RPMI8226 (cell line): ENCODE data around the gene C12orf50.
"Not testable (repeated sequence)": the region's sequence is repeated elsewhere in the genome, so short reads cannot be mapped to it uniquely, and the experiment has no call there.

ENCODE experiments used
- DNase-seq: peaks from one replicate; pipeline ENCODE4 v3.0.0-alpha.2; 2015

C12orf50 gene, protein sequence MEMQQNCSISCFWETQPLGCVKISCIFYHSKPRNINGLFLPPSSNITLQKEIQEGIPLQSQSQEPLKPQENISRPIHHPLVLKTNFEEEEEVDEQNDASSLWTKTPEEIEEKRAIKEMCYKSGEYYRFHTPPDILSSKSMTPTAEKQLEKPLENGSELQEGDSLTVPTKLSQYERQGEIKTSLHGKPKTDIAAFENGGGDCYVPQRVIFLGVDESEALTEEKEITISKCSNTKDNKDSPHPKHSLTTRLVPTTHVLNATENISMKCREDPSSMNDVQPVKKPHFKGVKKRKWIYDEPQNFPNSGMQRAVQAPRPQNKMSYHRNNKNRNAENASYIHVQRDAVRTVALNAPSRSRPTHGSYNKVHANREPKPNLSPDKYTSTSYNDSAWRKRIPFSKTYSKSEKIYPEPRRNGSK

DNA sequence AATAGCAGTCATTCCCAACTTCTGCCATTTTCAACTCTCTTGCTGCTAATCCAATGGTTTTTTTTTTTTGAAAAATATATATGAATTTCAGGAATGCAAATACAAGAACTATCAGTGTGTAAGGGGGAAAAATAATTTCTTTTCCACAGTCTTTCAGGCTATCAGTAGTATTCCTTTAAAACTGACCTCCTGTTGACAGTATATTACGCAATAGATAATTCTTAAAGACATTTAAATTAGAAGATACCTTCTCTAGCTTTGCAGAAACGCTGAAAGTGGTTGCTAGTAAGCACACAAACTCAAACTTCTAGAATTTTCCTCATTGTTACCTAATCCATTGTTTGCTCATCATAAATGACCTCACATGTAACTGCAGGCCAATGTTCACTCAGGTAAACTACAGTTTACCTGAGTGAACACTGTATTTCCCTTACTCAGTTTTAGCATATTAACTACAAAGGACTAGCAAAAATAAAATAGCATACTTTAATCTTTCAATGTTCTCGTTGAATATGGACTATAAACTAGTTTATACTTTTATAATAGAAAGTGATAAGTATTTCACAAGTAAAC lies at the start of gene C12orf50:
Gene C12orf50 (minus strand): TSS at position 309 of the 573 bp plus-strand sequence. CDS start 2,439 bp downstream, outside the sequence.
- no peak for DNase-seq

DNA sequence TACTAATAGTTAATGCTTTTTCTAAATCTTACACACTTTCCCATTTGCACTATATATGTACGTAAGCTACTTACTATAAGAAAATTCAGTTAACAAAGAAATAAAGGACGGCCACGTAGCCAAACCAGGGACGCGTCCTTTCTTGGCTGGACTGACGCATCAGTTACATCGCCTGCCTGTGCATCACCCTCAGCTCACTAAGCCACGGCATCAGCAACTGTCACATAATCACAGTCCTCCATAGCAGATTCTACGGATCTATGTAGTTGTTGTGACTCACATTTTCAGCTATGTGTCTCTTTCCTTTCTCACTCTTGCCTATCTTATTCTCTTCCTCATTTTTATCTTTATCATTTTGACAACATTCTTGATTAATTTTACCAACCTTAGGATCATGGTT lies 38.1 kb upstream of the C12orf50 start:
- no peak for DNase-seq

GRCh38 chr12:88063375-88063774 lies 34.2 kb upstream of the C12orf50 start:
- DNase-seq, result no peak

DNA sequence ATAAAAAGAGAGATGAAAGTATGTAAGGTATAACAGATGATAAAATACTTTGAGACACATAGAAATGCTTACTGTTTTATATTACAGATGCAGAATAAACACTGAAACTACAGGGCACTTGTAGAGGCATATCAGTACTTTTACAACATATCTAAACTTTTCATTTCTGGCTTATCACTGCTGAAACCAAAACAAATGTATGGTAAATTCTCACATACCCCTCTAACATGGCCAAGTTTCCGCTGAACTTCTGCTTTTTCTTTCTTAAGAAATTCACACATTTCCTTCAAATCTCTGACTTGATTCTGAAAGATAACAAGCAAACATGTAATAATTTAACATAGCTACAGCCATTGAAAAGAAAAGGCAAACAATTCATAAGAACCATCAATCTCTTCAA lies 33.3 kb upstream of the C12orf50 start:
- DNase-seq, result no peak

DNA sequence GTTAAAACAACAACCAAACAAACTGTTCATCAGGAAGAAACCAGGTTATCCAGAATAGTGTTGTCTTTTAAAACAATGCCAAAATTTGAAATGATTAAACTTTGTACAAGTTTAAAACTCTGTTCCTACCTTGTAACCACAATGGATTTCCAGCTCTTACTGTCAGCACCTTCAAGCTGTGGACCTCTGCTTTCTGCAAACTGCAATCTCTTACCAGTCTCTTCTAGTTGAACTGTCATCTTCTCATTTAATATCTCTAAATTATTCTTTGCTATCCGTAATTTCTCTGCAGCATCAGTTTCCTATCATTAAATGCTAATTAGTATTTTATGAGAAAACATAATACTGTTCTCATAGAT lies 29.5 kb upstream of the C12orf50 start:
- no peak for DNase-seq

DNA sequence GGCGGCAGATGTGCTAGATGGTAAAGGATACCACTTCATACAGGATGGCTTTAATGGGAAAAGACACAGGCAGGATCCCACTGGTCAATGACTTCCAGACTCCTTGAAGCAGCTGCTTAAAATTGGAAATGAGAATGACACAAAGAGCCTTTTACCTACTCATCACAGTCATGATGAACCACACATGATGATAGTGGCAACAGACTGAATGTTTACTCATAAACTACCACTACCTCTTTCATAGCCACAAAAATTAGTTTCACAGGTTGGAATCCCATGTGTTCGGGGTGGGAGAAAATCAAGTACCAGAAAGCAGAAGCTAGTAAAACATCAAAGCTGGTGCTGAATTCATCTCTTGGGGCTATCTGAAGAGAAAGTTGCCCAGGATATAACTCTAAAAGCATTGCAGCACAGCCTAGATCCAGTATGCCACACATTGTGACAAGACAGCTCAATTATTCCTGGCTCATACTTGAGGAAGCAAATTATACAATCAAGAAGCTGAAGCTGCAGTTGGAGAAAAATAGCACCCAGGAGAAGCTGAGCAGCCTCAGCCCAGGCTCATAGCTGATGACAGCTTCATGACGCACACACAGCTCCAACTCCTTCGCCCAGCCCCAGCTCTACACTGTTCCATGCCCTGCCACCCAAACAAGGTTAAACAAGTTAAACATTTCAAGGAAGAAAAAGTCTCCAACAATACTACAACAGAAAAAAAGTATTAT lies 29.0 kb upstream of the C12orf50 start:
- no peak for DNase-seq

GRCh38 chr12:88056571-88056970 lies 27.4 kb upstream of the C12orf50 start:
- no peak for DNase-seq

GRCh38 chr12:88052686-88053085 lies 23.5 kb upstream of the C12orf50 start:
- peak; percentile 26 for DNase-seq

GRCh38 chr12:88044035-88044434 lies 14.8 kb upstream of the C12orf50 start:
- DNase-seq, result no peak

DNA sequence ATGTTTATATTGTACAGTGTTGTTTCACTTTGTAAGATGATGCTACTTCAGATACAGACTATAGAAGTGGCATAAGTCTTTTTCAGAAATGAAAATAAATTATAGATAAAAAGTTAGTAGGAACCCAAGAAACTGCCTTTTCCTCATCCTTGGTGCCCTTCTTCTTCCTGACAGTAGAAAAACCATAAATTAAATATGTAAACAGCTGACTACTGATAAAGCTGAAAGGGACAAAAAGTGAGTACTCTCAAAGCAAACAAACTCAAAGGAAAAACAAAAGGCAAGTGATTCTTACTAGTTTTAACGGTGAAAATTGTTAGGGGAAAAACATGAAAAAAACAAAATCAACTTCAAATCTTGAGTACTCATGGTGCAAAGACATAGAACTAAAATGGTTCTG lies 8.6 kb upstream of the C12orf50 start:
- no peak for DNase-seq

- peak; percentile 4 for DNase-seq
Observed at GRCh38 chr12:88036353-88036965, 7.3 kb upstream of the C12orf50 start.

DNA sequence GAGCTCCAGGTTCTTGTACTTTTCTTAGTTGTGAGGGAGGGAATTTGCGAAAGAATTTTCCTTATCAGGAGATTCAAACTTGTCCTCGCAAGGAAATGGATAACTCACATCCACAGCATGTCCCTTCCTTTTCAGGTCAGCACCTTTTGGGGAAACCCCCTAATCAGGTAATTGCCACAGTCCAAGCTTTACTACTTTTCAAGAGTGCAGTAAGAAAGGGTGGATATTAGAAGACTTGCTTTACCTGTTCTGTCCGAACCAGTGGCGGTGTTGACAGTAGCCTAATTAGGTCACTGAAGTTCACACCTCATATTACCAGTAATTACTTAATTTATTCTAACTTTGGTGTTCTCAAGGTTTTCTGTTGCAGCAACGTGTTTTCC lies 6.7 kb upstream of the C12orf50 start:
- peak; percentile 24 for DNase-seq

- DNase-seq, result peak; percentile 93
Observed at GRCh38 chr12:88035271-88035906, 6.2 kb upstream of the C12orf50 start.

DNA sequence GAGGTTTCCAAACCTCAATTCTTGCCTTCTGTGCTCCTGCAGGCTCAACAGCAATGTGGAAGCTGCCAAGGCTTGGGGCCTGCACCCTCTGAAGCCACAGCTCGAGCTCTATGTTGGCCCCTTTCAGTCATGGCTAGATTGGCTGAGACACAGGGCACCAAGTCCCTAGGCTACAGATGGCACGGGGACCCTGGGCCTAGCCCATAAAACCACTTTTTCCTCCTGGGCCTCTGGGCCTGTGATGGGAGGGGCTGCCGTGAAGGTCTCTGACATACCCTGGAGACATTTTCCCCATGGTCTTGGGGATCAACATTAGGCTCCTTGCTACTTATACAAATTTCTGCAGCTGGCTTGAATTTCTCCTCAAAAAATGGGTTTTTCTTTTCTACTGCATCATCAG lies 2.0 kb upstream of the C12orf50 start:
- not testable (repeated sequence) for DNase-seq

DNA sequence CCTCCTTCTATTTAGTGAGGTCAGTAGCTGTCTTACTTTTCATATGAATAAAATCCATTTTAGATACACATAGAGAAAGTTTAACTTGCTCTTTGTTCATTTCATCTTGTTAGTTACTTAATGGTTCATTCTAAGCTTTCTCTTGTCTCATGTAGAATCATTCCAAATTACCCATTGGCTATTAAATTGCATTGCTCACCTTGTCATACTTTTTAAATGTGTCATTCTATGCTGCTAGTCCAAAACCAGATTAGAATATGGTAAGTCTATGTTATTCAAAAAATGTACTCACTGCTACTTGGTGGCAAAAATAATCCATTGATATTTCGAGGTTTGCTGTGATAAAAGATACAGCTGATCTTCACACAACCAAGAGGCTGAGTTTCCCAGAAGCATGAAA lies 3.0 kb downstream of the C12orf50 start:
- no peak for DNase-seq

- DNase-seq, result no peak
Observed at GRCh38 chr12:88017964-88018363, 11.2 kb downstream of the C12orf50 start.

- no peak for DNase-seq
Observed at GRCh38 chr12:88015825-88016224, 13.4 kb downstream of the C12orf50 start.

GRCh38 chr12:88011755-88012154 lies 17.4 kb downstream of the C12orf50 start:
- no peak for DNase-seq

- DNase-seq, result no peak
Observed at GRCh38 chr12:88006351-88006750, 22.9 kb downstream of the C12orf50 start.

DNA sequence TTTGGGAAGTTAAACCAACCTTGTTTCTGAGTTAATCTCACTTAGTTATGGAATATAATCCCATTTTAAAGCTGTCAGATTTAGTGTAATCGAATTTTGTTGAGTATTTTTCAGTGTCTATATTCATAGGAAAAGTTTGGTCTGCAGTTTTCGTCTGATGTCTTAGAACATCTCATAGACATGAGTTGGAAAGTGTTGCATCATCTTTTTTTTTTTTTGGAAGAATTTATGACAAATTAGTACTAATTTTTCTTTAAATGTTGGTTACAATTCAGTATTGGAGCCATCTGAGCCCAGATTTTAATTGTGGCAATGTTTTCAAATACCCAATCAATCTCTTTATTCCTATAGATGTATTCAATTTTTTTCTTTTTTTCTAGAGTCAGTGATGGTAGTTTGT lies 27.9 kb downstream of the C12orf50 start:
- DNase-seq, result no peak

DNA sequence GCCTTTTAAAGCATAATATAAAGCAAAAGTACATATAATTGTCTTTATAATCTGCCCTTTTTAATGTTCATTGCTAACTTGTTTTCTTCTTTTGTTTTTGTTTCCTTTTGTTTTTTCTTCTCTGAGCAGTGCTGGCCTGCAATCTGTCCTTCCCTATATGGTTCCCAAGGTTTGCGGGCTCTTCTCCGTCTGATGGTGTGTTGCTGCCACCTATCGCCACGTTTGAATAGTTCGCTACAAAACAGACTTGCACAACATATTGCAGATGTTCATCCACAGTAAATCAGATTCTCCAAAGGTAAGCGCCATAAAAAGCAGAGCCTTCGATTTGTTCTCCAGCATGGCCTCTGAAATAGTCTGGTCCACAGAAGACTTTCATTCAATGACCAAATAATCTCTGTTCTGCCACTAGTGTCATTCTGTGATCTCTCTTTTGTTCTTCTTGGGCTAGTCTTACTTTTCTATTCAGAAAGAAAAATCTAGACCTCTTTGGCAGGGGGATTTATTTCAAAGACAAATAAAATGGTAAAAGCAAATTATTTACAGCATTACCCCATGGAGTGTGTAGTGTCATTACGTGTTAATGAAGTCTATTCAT lies 33.5 kb downstream of the C12orf50 start:
- peak; percentile 58 for DNase-seq

DNA sequence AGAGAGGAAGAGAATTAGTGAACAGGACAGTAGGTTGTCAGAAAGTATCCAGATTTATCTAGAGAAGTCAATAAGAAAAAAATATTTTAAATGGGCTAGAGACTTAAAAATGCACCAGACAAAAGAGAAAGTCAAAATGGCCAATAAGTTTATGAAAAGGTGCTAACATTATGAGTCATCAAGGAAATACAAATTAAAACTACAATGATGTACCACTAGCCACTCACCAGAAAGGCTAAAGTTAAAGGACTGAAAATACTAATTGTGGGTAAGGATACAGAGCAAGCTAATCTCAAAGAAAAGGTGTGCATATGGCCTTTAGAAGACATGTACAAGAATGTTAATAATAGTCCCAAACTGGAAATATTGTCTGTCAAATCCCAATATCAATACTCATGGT lies 37.7 kb downstream of the C12orf50 start:
- no peak for DNase-seq

- DNase-seq, result no peak
Observed at GRCh38 chr12:87988534-87988933, 40.7 kb downstream of the C12orf50 start.
